GM19023 (cell line): ENCODE data around the gene MYL12B.
"Not testable (repeated sequence)": the region's sequence is repeated elsewhere in the genome, so short reads cannot be mapped to it uniquely, and the experiment has no call there.

ENCODE experiments used
- ATAC-seq: cut with Tn5 transposase; IDR thresholded peaks from one replicate; pipeline ENCODE4 v1.9.1; 2021; ENCODE audit warnings: mild to moderate bottlenecking, moderate library complexity; ENCODE audit not compliant: unreplicated experiment

The MYL12B gene

GRCh38 chr18:3261373-3262233 lies at the start of gene MYL12B:
Gene MYL12B (plus strand): TSS chr18:3262133. CDS start chr18:3272899, 10,766 bp downstream.
- peak; percentile 88 for ATAC-seq

- no peak for ATAC-seq
Observed at GRCh38 chr18:3212657-3213056, 49.3 kb upstream of the MYL12B start.

GRCh38 chr18:3213300-3214059 lies 48.5 kb upstream of the MYL12B start:
- ATAC-seq, result no peak

- ATAC-seq, result no peak
Observed at GRCh38 chr18:3214855-3215637, 46.9 kb upstream of the MYL12B start.

GRCh38 chr18:3216987-3217386 lies 44.9 kb upstream of the MYL12B start:
- ATAC-seq, result no peak

- no peak for ATAC-seq
Observed at GRCh38 chr18:3217948-3218647, 43.8 kb upstream of the MYL12B start.

DNA sequence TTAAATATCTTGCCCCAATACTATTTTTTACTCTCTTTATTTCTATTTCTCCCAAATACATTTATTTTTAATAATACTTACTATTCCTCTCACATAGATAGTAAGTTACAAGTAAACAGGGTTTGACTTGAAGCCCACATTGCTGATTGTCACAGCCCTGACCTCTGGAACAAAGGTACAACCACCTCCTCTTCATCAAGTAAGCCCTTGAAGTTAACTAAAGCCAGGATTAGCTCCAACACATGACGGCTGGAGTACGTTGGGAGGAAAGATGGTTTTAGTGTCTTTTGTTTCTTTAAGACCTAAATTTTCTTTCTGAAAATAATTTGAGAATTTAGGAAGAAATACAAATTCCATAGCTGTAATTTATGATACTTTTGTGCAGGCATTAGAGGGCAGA lies 43.1 kb upstream of the MYL12B start:
- no peak for ATAC-seq

- no peak for ATAC-seq
Observed at GRCh38 chr18:3219241-3219630, 42.7 kb upstream of the MYL12B start.

- ATAC-seq, result no peak
Observed at GRCh38 chr18:3219631-3220335, 42.1 kb upstream of the MYL12B start, which contains the start of gene MYOM1. Gene MYOM1 (minus strand): TSS chr18:3219968. CDS start chr18:3215223, 4,745 bp downstream.

- not testable (repeated sequence) for ATAC-seq
Observed at GRCh38 chr18:3220868-3221267, 41.1 kb upstream of the MYL12B start.

DNA sequence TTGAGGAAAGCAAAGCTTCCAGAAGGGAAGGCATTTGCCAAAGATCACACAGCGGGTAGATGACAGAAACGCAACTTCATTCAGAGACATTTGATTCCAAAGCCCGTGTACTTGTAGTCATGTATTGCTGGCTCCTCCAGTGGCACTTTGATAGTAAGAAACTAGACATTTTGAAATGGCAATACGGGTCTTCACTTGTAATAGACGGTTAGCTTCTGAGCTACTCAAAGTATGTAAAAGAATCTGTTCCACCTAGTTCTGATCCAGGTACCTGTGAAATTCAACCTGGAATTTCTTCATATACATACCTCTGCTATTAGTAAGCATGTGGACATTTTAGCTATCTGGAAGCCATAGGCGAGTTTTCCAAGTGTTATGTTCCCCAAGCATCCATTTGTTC lies 40.4 kb upstream of the MYL12B start:
- ATAC-seq, result no peak

DNA sequence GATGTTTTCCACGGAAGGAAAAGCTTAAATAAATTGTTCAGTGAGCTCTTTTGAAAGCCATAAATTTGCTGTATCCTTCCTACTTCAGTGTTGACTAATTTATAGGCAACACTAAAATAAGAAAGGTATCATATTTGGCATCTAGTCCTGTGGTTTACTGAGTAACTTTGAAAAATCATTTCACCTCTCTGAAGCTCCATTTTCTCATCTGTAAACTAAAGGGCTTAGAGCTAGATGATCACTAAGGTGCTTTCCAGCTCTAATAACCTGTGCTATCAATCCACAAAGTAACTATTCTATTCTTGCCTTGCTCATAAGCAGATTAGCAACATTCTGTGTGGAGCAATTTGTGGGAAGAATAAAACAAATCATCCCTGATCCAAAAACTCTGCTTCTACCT lies 38.6 kb upstream of the MYL12B start:
- no peak for ATAC-seq

GRCh38 chr18:3224223-3224622 lies 37.7 kb upstream of the MYL12B start:
- ATAC-seq, result no peak

DNA sequence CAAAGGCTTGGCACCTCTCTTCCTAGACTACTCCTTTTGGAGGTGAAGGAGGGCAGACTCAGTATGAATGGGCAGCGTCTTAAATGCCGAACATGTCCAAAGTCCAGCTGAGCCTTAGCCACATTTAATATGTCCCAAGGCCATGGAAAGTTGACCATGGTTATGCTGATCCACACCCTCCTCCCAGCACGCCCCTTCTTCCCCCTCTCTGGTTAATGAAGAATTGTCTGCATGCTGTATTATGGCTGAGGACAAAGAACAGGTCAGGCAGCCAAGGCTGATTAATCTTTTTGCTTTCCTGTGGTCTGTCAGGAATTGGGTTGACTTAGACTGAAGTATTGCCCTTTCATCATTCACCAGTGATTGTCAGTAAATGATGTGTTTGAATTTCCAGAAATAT lies 36.3 kb upstream of the MYL12B start:
- no peak for ATAC-seq

DNA sequence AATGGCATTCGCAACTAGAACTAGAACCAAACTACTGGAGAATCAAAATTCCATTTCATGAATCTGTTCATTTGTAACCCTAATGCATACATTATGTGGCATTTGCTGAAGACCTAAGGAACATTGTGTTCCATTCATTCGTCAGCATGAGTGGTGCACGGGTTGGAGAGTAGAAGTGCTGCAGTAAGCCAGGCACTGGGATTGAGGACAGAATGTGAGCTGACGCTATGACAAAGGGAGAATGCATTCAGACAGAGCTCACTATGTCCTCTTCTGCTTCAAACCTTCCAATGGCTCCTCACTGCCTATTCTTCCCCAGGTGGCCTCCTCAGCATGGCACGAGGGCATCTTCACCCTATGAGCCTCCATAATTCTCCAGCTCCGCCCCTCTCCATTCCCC lies 35.9 kb upstream of the MYL12B start:
- no peak for ATAC-seq

DNA sequence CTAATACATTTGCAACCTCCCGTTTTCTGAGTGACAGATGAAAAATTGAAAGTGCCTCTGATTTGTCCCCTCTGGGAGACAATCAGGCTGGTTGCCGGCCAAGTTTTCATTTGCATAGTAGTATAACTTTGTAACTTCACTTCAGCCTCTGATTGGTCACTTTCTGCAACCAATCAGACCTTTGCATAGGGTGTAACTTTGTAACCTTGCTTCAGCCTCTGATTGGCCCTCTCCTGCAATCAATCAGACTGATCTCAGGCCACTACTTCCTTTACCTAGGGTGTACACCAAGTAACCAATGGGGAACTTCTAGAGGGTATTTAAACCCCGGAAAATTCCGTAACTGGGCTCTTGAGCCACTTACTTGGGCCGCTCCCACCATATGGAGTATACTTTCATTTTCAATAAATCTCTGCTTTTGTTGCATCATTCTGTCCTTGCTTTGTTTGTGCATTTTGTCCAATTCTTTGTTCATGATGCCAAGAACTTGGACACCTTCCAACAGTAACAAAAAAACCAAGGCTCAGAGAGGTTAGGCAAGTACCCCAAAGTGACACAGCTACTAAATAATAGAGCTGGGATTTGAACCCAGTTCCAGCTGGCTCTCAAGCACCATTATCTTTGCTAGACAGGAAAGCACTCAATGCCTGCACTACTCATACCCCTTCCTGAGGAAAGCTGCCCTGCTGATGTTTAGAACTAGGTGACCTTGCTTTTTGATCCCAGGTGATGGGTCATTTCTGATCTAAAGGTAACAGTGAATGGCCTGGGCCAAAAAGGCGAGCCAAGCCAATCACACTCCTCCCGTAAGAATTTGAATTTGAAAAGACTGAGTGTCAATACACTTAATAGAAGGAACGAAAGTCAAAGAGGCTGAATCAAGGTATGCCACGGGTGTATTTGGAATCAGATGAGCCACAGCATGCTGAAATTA lies 31.3 kb upstream of the MYL12B start:
- no peak for ATAC-seq

GRCh38 chr18:3233004-3233403 lies 28.9 kb upstream of the MYL12B start:
- ATAC-seq, result no peak

DNA sequence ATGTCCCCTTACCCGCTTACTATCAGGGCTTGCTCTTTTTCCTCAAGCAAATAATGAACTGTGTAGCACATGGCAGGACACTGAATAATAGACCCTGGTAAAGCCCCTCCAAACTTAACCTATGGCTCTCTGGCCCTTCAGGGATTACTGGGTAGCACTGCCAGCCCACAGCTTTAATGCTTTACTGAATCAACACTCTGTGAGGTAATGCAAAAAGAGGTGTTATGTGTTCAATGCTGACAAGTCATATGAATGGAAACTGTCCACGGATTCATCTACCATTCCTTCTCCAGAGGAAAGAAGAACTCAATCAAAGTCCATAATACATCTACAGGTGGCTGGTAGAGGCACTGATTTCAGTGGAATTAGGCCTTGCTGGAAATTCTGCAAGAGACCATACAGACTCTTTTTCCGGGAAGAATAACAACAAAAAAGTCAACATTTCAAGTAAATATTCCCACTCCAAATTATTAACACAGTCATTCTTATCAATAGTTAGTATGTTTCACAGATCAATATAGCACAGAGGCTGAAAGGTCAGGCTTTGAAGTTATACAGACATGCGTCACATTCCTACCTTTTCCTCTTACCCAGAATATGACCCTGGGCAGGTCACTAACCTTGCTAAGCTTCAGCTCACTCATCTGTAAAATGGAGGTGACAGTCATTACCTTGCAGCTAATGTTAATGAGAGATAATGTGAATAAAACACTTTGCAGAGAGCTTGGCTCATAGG lies 28.3 kb upstream of the MYL12B start:
- ATAC-seq, result no peak
